HepG2 (cell line): ENCODE results near the gene UBAC1. TPM values are rescaled to one million over a fixed set of nuclear protein-coding genes. Genes with fewer than 3 reads are reported as not detected.
A peak's percentile ranks its signal among the peaks of the same experiment; 100 is the strongest.

Experiments
- CBX1 ChIP-seq: IDR thresholded peaks from one replicate; pipeline ENCODE4 v1.6.1; 2016; ENCODE audit warnings: antibody characterized with exemption, low read depth
- CBX2 ChIP-seq, 2 experiments: fragments of 200-600 bp in 1 of 2; sonication (generic); formaldehyde crosslinking in 1 of 2; IDR thresholded peaks; 2 replicates each; pipeline versions ENCODE4 v1.7.0 to v1.8.1; 2018 to 2022; ENCODE audit warnings: low read depth in 2 of 2, low read length in 1 of 2, mild to moderate bottlenecking in 1 of 2, missing genetic modification reagents in 1 of 2
- FOXA1 ChIP-seq, 2 experiments: fragments of 450-650 bp in 1 of 2; sonication (generic) in 1 of 2; formaldehyde crosslinking in 1 of 2; IDR thresholded peaks; 2 replicates each; pipeline versions ENCODE4 v1.4.0 to v1.6.1; 2016 to 2020; ENCODE audit warnings: missing genetic modification reagents in 1 of 2
- FOXM1 ChIP-seq: sonication (generic); formaldehyde crosslinking; IDR thresholded peaks from 2 replicates; pipeline ENCODE4 v1.5.0; 2020; ENCODE audit warnings: missing genetic modification reagents
- GABPA ChIP-seq, 2 experiments: IDR thresholded peaks; 2 replicates each; pipeline ENCODE4 v1.6.1; 2011 to 2016; ENCODE audit warnings: low read depth in 2 of 2, low read length in 1 of 2, missing biosample characterization in 1 of 2, missing genetic modification characterization in 1 of 2
- HHEX ChIP-seq: IDR thresholded peaks from 2 replicates; pipeline ENCODE4 v1.6.1; 2016; ENCODE audit warnings: control low read depth
- JARID2 ChIP-seq: sonication (generic); formaldehyde crosslinking; IDR thresholded peaks from 2 replicates; pipeline ENCODE4 v1.8.1; 2023; ENCODE audit warnings: missing genetic modification reagents, inconsistent platforms; ENCODE audit not compliant: insufficient replicate concordance
- JUNB ChIP-seq: sonication (generic); formaldehyde crosslinking; IDR thresholded peaks from 2 replicates; pipeline ENCODE4 v1.8.0; 2022; ENCODE audit warnings: missing genetic modification reagents, mild to moderate bottlenecking, borderline replicate concordance
- MLLT10 ChIP-seq: sonication (generic); formaldehyde crosslinking; IDR thresholded peaks from 2 replicates; pipeline ENCODE4 v1.4.0; 2020; ENCODE audit warnings: missing genetic modification reagents
- MTA1 ChIP-seq: sonication (generic); formaldehyde crosslinking; IDR thresholded peaks from 2 replicates; pipeline ENCODE4 v1.4.0; 2020; ENCODE audit warnings: missing genetic modification reagents, mild to moderate bottlenecking, borderline replicate concordance
- PAX8 ChIP-seq: sonication (generic); formaldehyde crosslinking; IDR thresholded peaks from 2 replicates; pipeline ENCODE4 v1.8.0; 2022; ENCODE audit warnings: mild to moderate bottlenecking, missing genetic modification reagents, borderline replicate concordance
- PBX3 ChIP-seq: sonication (generic); formaldehyde crosslinking; IDR thresholded peaks from 2 replicates; pipeline ENCODE4 v1.8.1; 2023; ENCODE audit warnings: missing genetic modification reagents, inconsistent platforms, borderline replicate concordance
- POLR2G ChIP-seq: fragments of 200-400 bp; formaldehyde crosslinking; IDR thresholded peaks from 2 replicates; pipeline ENCODE4 v1.6.1; 2018; ENCODE audit warnings: mild to moderate bottlenecking, low read depth, low read length, moderate library complexity
- SNAI1 ChIP-seq: sonication (generic); formaldehyde crosslinking; IDR thresholded peaks from 2 replicates; pipeline ENCODE4 v1.5.0; 2020; ENCODE audit warnings: mild to moderate bottlenecking, missing genetic modification reagents, borderline replicate concordance
- SSRP1 ChIP-seq: IDR thresholded peaks from 2 replicates; pipeline ENCODE4 v1.6.1; 2016; ENCODE audit warnings: control low read depth
- TEAD3 ChIP-seq: optimal IDR thresholded peaks from 2 replicates; pipeline ENCODE3; 2016; ENCODE audit warnings: borderline replicate concordance
- ZMAT5 ChIP-seq: sonication (generic); formaldehyde crosslinking; IDR thresholded peaks from 2 replicates; pipeline ENCODE4 v1.5.0; 2020; ENCODE audit warnings: mild to moderate bottlenecking, low read depth, missing genetic modification reagents, borderline replicate concordance
- ZMYM2 ChIP-seq: sonication (generic); formaldehyde crosslinking; IDR thresholded peaks from 2 replicates; pipeline ENCODE4 v1.8.0; 2022; ENCODE audit warnings: mild to moderate bottlenecking, missing genetic modification reagents
- ZNF205 ChIP-seq: IDR thresholded peaks from 2 replicates; pipeline ENCODE4 v1.6.1; 2018; ENCODE audit warnings: missing biosample characterization, missing genetic modification reagents
- ZNF230 ChIP-seq: sonication (generic); formaldehyde crosslinking; IDR thresholded peaks from 2 replicates; pipeline ENCODE4 v1.4.0; 2020; ENCODE audit warnings: mild to moderate bottlenecking, missing genetic modification reagents
- ZNF333 ChIP-seq: sonication (generic); formaldehyde crosslinking; IDR thresholded peaks from 2 replicates; pipeline ENCODE4 v1.4.0; 2020; ENCODE audit warnings: mild to moderate bottlenecking, missing genetic modification reagents, borderline replicate concordance
- ZNF335 ChIP-seq: sonication (generic); formaldehyde crosslinking; IDR thresholded peaks from 2 replicates; pipeline ENCODE4 v1.4.0; 2020; ENCODE audit warnings: missing genetic modification reagents
- ZNF572 ChIP-seq: sonication (generic); formaldehyde crosslinking; IDR thresholded peaks from 2 replicates; pipeline ENCODE4 v1.5.1; 2020; ENCODE audit warnings: mild to moderate bottlenecking, missing genetic modification reagents
- ZNF672 ChIP-seq: sonication (generic); formaldehyde crosslinking; IDR thresholded peaks from 2 replicates; pipeline ENCODE4 v1.8.1; 2022; ENCODE audit warnings: missing genetic modification reagents
- polyA plus RNA-seq, 8 experiments: library from polyadenylated mRNA; depleted of rRNA in 3 of 8; stranded (reverse) in 7 of 8; unstranded in 1 of 8; fragments of >200 nt; fragmentation: Illumina TruSeq in 4 of 8; extraction: Trizol in 4 of 8; gene quantifications; 2 replicates each; pipeline versions ENCODE4 v1.2.1 to v1.2.3, GENCODE V29; 2011 to 2016; ENCODE audit warnings: low read depth in 4 of 8, missing spikeins in 1 of 8, mixed read lengths in 1 of 8; ENCODE audit not compliant: insufficient read depth in 1 of 8
- total RNA-seq, 5 experiments: library from RNA; depleted of rRNA; stranded (reverse); fragments of >200 nt; fragmentation: Illumina TruSeq; extraction: Trizol; gene quantifications; 2 replicates each; pipeline ENCODE4 v1.2.3, GENCODE V29; 2016; ENCODE audit warnings: low read depth in 1 of 5
- TF ChIP-seq, protein P1 (sequence below): sonication (generic); formaldehyde crosslinking; IDR thresholded peaks from 2 replicates; pipeline ENCODE4 v1.5.1; 2020; ENCODE audit warnings: mild to moderate bottlenecking, missing genetic modification reagents, moderate library complexity

Gene UBAC1
- total and polyA plus RNA-seq, 2 of the 13 experiments (the other 11 are each of a cell fraction or from before 2014, with no cell fraction given): 32.2 to 34.1 TPM

- no peak for TF ChIP-seq FOXA1 (IDR thresholded peaks at IDR 0.05)
- TF ChIP-seq FOXA1 (CRISPR knock-in tag; IDR thresholded peaks at IDR 0.05): peak; percentile 18; the same call in 1 of the 2 replicates
- TF ChIP-seq CBX1: no peak
- TF ChIP-seq ZMYM2: no peak
- TF ChIP-seq MTA1 (CRISPR knock-in tag): no peak
- TF ChIP-seq PAX8 (CRISPR knock-in tag): no peak
- TF ChIP-seq JUNB (CRISPR knock-in tag): no peak
- peak; percentile 38; the same call in 1 of the 2 replicates for TF ChIP-seq ZNF335 (CRISPR knock-in tag)
- TF ChIP-seq MLLT10 (CRISPR knock-in tag): no peak
- peak; percentile 23; the same call in 1 of the 2 replicates for TF ChIP-seq ZNF230
- no peak for TF ChIP-seq CBX2 (IDR thresholded peaks at IDR 0.05; ENCODE audit: low read depth, low read length)
- TF ChIP-seq CBX2 (CRISPR knock-in tag; IDR thresholded peaks at IDR 0.05; ENCODE audit: low read depth): no peak
- TF ChIP-seq GABPA (IDR thresholded peaks at IDR 0.05; ENCODE audit: low read depth, low read length): no peak
- TF ChIP-seq GABPA (CRISPR knock-in tag; IDR thresholded peaks at IDR 0.05; ENCODE audit: low read depth): peak; percentile 50; the same call in 1 of the 2 replicates
- TF ChIP-seq HHEX (CRISPR knock-in tag): no peak
- TF ChIP-seq TEAD3 (CRISPR knock-in tag): peak; percentile 35
- TF ChIP-seq ZNF672 (CRISPR knock-in tag): no peak
- 0 out of 2 replicates have a peak, but pooled peaks have one; percentile 36 for TF ChIP-seq ZNF572 (CRISPR knock-in tag)
- no peak for TF ChIP-seq FOXM1 (CRISPR knock-in tag)
- no peak for TF ChIP-seq PBX3 (CRISPR knock-in tag)
- TF ChIP-seq POLR2G: peak; percentile 81
- TF ChIP-seq ZNF333: no peak
- TF ChIP-seq ZNF205: no peak
- TF ChIP-seq SNAI1: no peak
- TF ChIP-seq SSRP1 (CRISPR knock-in tag): no peak
- TF ChIP-seq, protein P1, sequence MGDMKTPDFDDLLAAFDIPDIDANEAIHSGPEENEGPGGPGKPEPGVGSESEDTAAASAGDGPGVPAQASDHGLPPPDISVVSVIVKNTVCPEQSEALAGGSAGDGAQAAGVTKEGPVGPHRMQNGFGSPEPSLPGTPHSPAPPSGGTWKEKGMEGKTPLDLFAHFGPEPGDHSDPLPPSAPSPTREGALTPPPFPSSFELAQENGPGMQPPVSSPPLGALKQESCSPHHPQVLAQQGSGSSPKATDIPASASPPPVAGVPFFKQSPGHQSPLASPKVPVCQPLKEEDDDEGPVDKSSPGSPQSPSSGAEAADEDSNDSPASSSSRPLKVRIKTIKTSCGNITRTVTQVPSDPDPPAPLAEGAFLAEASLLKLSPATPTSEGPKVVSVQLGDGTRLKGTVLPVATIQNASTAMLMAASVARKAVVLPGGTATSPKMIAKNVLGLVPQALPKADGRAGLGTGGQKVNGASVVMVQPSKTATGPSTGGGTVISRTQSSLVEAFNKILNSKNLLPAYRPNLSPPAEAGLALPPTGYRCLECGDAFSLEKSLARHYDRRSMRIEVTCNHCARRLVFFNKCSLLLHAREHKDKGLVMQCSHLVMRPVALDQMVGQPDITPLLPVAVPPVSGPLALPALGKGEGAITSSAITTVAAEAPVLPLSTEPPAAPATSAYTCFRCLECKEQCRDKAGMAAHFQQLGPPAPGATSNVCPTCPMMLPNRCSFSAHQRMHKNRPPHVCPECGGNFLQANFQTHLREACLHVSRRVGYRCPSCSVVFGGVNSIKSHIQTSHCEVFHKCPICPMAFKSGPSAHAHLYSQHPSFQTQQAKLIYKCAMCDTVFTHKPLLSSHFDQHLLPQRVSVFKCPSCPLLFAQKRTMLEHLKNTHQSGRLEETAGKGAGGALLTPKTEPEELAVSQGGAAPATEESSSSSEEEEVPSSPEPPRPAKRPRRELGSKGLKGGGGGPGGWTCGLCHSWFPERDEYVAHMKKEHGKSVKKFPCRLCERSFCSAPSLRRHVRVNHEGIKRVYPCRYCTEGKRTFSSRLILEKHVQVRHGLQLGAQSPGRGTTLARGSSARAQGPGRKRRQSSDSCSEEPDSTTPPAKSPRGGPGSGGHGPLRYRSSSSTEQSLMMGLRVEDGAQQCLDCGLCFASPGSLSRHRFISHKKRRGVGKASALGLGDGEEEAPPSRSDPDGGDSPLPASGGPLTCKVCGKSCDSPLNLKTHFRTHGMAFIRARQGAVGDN (CRISPR knock-in tag): peak; percentile 86
- TF ChIP-seq JARID2: no peak
- no peak for TF ChIP-seq ZMAT5
These were observed 31.6 kb upstream of the UBAC1 start (continued) for GRCh38 chr9:135992486-135993408.
